Hair follicular keratinocyte (primary cell): ENCODE measurements around the gene NWD2. TPM values are rescaled to one million over a fixed set of nuclear protein-coding genes. Genes with fewer than 3 reads are reported as not detected.

Experiments used
- total RNA-seq: library from RNA; depleted of rRNA; stranded (reverse); fragments of >200 nt; gene quantifications from 2 replicates; pipeline ENCODE4 v1.2.3, GENCODE V29; 2015

Gene NWD2
- not detected in 2 replicates for total RNA-seq

GRCh38 chr4:37244583-37245390 is at the start of gene NWD2:
TSS of gene NWD2 (plus strand) at chr4:37244743. CDS start at chr4:37245068, 325 bp downstream.

